Right atrium auricular region (tissue), 2 donors: ENCODE results near the gene RRAS2. TPM values are rescaled to one million over a fixed set of nuclear protein-coding genes. Genes with fewer than 3 reads are reported as not detected.

Experiments
- DNase-seq: peaks from one replicate; pipeline ENCODE4 v3.0.0-alpha.2; 2019; ENCODE audit warnings: low spot score
- H3K27ac ChIP-seq, 2 donors: fragments of 200-600 bp; sonication (generic); 1 replicate in 1 of 2; 2 replicates in 1 of 2; pipeline ENCODE4 v1.5.1; 2016 to 2019
- H3K27me3 ChIP-seq, 2 donors: fragments of 200-600 bp; sonication (generic); one replicate each; pipeline versions ENCODE4 v1.5.1 to v1.6.0; 2017 to 2019
- H3K36me3 ChIP-seq: fragments of 200-600 bp; sonication (generic); one replicate; pipeline ENCODE4 v1.5.1; 2016
- H3K4me1 ChIP-seq, 2 donors: fragments of 200-600 bp; sonication (generic); one replicate each; pipeline versions ENCODE4 v1.5.1 to v1.6.0; 2017 to 2019
- H3K4me3 ChIP-seq, 2 donors: fragments of 200-600 bp; sonication (generic); 1 replicate in 1 of 2; 2 replicates in 1 of 2; pipeline ENCODE4 v1.5.1; 2017 to 2019; ENCODE audit warnings: mild to moderate bottlenecking in 1 of 2, moderate library complexity in 1 of 2
- H3K9me3 ChIP-seq, 2 donors: fragments of 200-600 bp; sonication (generic); one replicate each; pipeline ENCODE4 v1.5.1; 2019
- total RNA-seq, 2 donors: library from RNA; depleted of rRNA; stranded (reverse); fragments of >200 nt; gene quantifications; one replicate each; pipeline ENCODE4 v1.1.0, GENCODE V29; 2016
- TF ChIP-seq, protein P1 (sequence below), 2 donors: fragments of 200-600 bp; sonication (generic); IDR thresholded peaks; one replicate each; pipeline ENCODE4 v1.5.1; 2019; ENCODE audit warnings: antibody characterized with exemption in 2 of 2

RRAS2 gene
- total RNA-seq, 2 donors from 2014 or later = 39.3 to 65.2 TPM

DNA sequence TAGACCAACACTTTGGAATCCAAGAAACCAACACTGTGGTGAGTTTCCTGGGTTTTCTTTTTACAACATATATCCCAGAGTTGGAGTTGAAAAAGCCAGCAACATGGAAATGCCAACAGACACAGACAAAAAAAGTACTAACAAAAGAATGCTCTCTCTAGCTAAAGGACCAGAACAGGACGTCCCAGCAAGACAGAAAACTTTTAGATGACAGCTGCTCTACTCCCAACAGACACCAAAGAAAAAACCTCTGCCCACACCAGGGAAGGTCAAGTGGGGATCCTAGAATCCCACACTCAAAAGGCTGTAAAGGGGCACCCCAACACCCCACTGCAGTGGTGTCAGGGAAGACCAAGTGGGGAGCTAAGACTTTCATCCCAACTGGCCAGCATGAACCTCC lies 23.3 kb downstream of the RRAS2 start:
- Histone ChIP-seq H3K4me1 (no peaks in the 10 kb centered on the region), H3K27me3 (no peaks in the 10 kb centered on the region), H3K36me3 (no peaks in the 10 kb centered on the region), H3K4me3 (no peak overlapping the region), H3K9me3 (no peaks in the 10 kb centered on the region), H3K27ac (no peak overlapping the region)
- DNase-seq = no peak
- TF ChIP-seq, protein P1, sequence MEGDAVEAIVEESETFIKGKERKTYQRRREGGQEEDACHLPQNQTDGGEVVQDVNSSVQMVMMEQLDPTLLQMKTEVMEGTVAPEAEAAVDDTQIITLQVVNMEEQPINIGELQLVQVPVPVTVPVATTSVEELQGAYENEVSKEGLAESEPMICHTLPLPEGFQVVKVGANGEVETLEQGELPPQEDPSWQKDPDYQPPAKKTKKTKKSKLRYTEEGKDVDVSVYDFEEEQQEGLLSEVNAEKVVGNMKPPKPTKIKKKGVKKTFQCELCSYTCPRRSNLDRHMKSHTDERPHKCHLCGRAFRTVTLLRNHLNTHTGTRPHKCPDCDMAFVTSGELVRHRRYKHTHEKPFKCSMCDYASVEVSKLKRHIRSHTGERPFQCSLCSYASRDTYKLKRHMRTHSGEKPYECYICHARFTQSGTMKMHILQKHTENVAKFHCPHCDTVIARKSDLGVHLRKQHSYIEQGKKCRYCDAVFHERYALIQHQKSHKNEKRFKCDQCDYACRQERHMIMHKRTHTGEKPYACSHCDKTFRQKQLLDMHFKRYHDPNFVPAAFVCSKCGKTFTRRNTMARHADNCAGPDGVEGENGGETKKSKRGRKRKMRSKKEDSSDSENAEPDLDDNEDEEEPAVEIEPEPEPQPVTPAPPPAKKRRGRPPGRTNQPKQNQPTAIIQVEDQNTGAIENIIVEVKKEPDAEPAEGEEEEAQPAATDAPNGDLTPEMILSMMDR (IDR thresholded peaks at IDR 0.05) = no peak

DNA sequence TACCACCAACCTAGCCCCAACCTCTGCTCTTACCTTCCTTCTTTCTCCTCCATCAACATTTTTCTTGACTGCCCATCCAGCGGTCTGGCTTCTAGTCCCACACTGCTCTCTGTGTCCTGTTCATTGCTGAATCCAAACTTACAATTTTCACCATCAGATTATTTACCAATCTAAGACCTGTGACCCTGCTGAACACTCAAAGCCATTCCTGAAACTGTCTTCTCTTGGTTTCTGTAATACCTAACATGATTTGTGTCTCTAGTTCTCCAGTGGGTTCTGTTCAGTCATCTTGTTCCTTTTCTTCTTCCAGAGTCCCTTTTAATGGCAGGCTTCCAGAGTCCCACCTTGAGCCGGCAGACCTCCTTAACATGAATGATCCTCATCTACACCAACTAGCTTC lies 24.1 kb downstream of the RRAS2 start:
- Histone ChIP-seq H3K4me1 (no peaks in the 10 kb centered on the region), H3K36me3 (no peaks in the 10 kb centered on the region), H3K4me3 (no peak overlapping the region), H3K27ac (no peak overlapping the region), H3K9me3 (no peaks in the 10 kb centered on the region), H3K27me3 (no peaks in the 10 kb centered on the region)
- DNase-seq = no peak
- TF ChIP-seq, protein P1 (IDR thresholded peaks at IDR 0.05) = no peak

DNA sequence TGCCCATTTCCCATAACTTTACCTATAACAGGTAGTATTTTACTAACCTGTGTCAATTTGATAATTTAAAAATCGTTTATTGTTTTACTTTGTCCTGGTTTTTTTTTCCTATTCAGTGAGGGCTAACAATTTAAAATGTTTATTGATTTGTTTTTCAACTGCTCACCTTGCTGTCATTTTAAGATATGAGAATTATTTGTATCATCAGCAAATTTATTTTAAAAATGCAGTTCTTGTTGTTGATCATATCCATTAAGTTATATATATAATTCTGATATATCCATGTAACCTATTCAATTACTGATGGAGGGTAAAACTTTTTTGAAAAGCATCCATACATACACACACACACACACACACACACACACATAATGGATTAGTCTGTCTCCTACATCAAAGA lies 24.8 kb downstream of the RRAS2 start:
- H3K4me3 ChIP-seq = no peak overlapping the region
- TF ChIP-seq, protein P1 (IDR thresholded peaks at IDR 0.05) = no peak
- H3K36me3 ChIP-seq = no peaks in the 10 kb centered on the region
- no peaks in the 10 kb centered on the region for H3K27me3 ChIP-seq
- no peaks in the 10 kb centered on the region for H3K9me3 ChIP-seq
- no peak overlapping the region for H3K27ac ChIP-seq
- DNase-seq = no peak
- no peaks in the 10 kb centered on the region for H3K4me1 ChIP-seq

DNA sequence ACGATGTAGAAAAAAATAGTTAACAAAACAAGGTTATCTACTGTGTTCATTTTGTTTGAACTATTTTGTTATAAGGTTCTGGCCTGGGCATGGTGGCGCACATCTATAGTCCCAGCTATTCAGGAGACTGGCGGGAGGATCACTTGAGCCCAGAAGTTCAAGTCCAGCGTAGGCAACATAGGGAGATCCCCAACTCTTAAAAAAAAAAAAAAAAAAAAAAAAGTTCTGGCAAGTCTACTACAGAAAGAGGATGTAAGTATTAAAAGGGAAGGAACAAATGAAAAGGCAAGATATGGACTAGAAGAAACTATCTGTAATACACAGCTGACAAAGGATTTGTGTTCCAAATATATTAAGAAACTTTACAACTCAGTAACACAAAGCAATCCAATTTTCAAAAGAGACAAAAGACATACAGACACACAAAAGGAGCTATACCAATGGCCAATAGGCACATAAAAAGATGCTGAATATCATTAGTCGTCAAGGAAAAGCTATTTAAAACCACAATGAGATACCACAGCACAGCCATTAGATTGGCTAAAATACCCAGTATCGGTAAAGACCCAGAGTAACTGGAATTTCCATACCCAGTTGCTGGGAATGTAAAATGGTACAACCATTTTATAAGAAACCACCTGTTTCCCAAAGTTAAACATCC lies 27.4 kb downstream of the RRAS2 start:
- no peaks in the 10 kb centered on the region for H3K36me3 ChIP-seq
- H3K4me3 ChIP-seq = no peak overlapping the region
- no peaks in the 10 kb centered on the region for H3K9me3 ChIP-seq
- H3K4me1 ChIP-seq = no peaks in the 10 kb centered on the region
- DNase-seq = no peak
- TF ChIP-seq, protein P1 (IDR thresholded peaks at IDR 0.05) = no peak
- no peak overlapping the region for H3K27ac ChIP-seq
- H3K27me3 ChIP-seq = no peaks in the 10 kb centered on the region

DNA sequence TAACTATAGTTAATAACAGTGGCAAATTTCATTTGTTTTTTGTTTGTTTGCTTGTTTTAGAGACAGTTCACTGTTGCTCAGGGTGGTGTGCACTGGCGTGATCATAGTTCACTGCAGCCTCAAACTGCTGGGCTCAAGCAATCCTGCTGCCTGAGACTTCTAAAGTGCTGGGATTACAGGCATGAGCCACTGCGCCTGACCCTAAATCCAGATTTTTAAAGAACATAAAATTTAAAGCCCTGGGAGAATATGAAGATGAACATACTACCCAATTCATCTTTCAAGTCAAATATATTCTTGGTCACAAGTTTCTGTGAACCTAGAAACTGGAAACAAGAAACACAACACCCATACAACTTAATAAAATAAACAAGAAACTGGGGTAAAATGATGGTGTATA lies 28.1 kb downstream of the RRAS2 start:
- H3K27ac ChIP-seq = no peak overlapping the region
- TF ChIP-seq, protein P1 (IDR thresholded peaks at IDR 0.05) = no peak
- no peaks in the 10 kb centered on the region for H3K36me3 ChIP-seq
- no peaks in the 10 kb centered on the region for H3K4me1 ChIP-seq
- H3K27me3 ChIP-seq = no peaks in the 10 kb centered on the region
- no peaks in the 10 kb centered on the region for H3K9me3 ChIP-seq
- DNase-seq = no peak
- no peak overlapping the region for H3K4me3 ChIP-seq

DNA sequence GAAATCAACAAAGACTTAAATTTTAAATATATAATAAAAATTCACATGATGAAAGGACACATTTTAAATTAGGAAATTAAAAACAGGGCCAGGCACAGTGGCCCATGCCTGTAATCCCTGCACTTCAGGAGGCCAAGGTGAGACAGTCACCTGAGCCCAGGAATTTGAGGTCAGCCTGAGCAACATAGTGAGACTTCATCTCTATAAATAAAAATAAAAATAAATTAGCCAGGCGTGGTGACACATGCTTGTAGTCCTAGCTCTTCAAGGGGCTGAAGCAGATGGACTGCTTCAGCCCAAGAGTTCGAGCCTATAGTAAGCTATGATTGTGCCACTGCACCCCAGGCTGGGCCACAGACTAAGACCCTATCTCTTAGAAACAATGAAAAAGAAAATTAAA lies 29.3 kb downstream of the RRAS2 start:
- H3K27ac ChIP-seq = no peak overlapping the region
- no peak for DNase-seq
- no peak overlapping the region for H3K4me3 ChIP-seq
- TF ChIP-seq, protein P1 (IDR thresholded peaks at IDR 0.05) = no peak
- H3K36me3 ChIP-seq = no peaks in the 10 kb centered on the region
- no peaks in the 10 kb centered on the region for H3K27me3 ChIP-seq
- H3K9me3 ChIP-seq = no peaks in the 10 kb centered on the region
- no peaks in the 10 kb centered on the region for H3K4me1 ChIP-seq
